ENCODE measurements around the gene PTGS2.

GRCh38 chr1:186710696-186711095 is 30.5 kb upstream of the PTGS2 start:
- TF ChIP-seq CTCF (IDR thresholded peaks at IDR 0.05) (no peak), POLR2A (IDR thresholded peaks at IDR 0.05) (no peak)
